Measurements from ENCODE around the gene MMP26.
"Not testable (repeated sequence)": the region's sequence is repeated elsewhere in the genome, so short reads cannot be mapped to it uniquely, and the experiment has no call there.

The MMP26 gene

DNA sequence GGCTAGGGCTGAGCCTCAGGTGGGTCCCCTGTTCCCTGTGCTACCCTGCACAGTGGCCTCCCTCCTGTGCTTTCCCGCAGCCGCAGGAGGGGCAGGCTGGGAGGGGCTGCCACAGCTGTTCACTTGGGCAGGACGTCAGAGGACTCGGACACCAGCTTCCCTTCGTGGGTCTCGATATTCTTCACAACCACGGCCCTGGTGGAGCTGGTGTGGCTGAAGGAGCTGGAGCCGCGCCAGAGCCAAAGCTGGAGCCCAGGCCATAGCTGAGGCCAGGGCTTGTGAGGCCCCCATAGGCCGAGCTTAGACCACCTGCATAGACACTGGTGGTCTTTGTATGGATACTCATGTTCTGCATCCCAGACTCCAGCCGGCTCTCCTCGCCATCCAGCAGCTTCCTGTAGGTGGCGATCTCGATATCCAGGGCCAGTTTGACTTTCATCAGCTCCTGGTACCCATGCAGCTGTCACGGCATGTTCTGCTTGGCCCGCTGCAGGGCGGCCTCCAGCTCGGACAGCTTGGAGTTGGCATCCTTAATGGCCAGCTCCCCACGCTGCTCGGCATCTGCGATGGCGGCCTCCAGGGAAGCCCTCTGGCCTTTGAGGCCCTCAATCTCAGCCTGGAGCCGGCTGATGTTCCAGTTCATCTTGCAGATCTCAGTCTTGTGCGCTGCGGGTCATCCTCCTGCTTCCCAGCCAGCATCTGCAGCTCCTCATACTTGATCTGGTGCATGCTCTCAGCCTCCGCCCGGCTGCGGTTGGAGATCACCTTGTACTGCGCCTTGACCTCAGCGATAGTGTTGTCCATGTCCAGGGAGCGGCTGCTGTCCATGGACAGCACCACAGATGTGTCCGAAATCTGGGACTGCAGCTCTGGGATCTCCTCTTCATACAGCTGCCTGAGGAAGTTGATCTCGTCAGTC lies 18.3 kb downstream of the MMP26 start:
- H3K4me1 ChIP-seq (ENCODE audit: control insufficient read depth in 5 of 5, insufficient read depth in 5 of 5, low read length in 5 of 5); H3K27ac ChIP-seq (ENCODE audit: low read depth, low read length); H3K4me3 ChIP-seq (ENCODE audit: low read depth in 1 of 5, low read length in 5 of 5); H3K27me3 ChIP-seq (ENCODE audit: control insufficient read depth in 5 of 5, insufficient read depth in 4 of 5, low read length in 5 of 5); H3K9ac ChIP-seq (ENCODE audit: low read length in 5 of 5); H3K9me3 ChIP-seq (ENCODE audit: control insufficient read depth in 5 of 5, low read length in 5 of 5); H3K36me3 ChIP-seq (ENCODE audit: control insufficient read depth in 5 of 5, insufficient read depth in 5 of 5, low read length in 5 of 5): not testable (repeated sequence)

DNA sequence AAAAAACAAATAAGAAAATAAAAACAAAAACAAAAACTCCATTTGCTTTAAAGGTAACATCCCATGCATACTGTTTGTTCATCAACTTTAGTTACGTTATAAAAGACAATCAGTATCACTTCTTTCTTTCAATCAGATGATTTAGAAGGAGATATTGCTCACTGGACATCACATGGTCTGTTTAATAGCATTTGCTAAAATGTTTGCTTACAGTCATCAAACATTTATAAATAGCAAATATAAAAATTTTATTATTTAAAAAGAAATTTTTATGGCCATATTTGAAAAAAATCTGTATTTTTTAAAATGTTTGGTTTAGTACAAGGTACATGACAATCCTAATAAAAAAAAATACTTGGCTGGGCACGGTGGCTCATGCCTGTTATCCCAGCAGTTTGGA lies 22.6 kb downstream of the MMP26 start:
- no peaks in the 10 kb centered on the region for H3K9me3 ChIP-seq (ENCODE audit: control insufficient read depth in 5 of 5, low read length in 5 of 5)
- no peak overlapping the region for H3K9ac ChIP-seq (ENCODE audit: low read length in 5 of 5)
- no peak overlapping the region for H3K4me3 ChIP-seq (ENCODE audit: low read depth in 1 of 5, low read length in 5 of 5)
- no peaks in the 10 kb centered on the region for H3K36me3 ChIP-seq (ENCODE audit: control insufficient read depth in 5 of 5, insufficient read depth in 5 of 5, low read length in 5 of 5)
- H3K4me1 ChIP-seq (ENCODE audit: control insufficient read depth in 5 of 5, insufficient read depth in 5 of 5, low read length in 5 of 5): no peaks in the 10 kb centered on the region
- no peaks in the 10 kb centered on the region for H3K27me3 ChIP-seq (ENCODE audit: control insufficient read depth in 5 of 5, insufficient read depth in 4 of 5, low read length in 5 of 5)
- H3K27ac ChIP-seq (ENCODE audit: low read depth, low read length): no peak overlapping the region

- Histone ChIP-seq H3K4me1 (ENCODE audit: control insufficient read depth in 5 of 5, insufficient read depth in 5 of 5, low read length in 5 of 5) (no peaks in the 10 kb centered on the region), H3K4me3 (ENCODE audit: low read depth in 1 of 5, low read length in 5 of 5) (no peak overlapping the region), H3K27ac (ENCODE audit: low read depth, low read length) (no peak overlapping the region), H3K36me3 (ENCODE audit: control insufficient read depth in 5 of 5, insufficient read depth in 5 of 5, low read length in 5 of 5) (no peaks in the 10 kb centered on the region), H3K9me3 (ENCODE audit: control insufficient read depth in 5 of 5, low read length in 5 of 5) (no peaks in the 10 kb centered on the region), H3K9ac (ENCODE audit: low read length in 5 of 5) (no peak overlapping the region), H3K27me3 (ENCODE audit: control insufficient read depth in 5 of 5, insufficient read depth in 4 of 5, low read length in 5 of 5) (no peaks in the 10 kb centered on the region)
These were observed 36.2 kb downstream of the MMP26 start for GRCh38 chr11:4740735-4741134.

DNA sequence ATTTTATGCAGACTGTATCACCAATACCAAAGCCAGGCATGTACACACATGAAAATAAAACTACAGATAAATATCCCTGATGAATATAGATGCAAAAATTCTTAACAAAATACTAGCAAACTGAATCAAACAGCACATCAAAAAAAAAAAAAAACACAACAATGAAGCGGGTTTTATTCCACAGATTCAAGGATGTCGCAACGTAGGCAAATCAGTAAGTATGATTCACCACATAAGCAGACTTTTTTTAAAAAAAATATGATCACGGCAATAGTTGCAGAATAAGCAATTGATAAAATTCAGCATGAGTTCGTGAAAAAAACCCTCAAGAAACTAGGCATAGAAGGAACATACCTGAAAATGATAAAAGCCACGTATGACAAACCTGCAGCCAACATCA lies 43.9 kb downstream of the MMP26 start:
- no peak overlapping the region for H3K27ac ChIP-seq (ENCODE audit: low read depth, low read length)
- no peak overlapping the region for H3K4me3 ChIP-seq (ENCODE audit: low read depth in 1 of 5, low read length in 5 of 5)
- H3K9ac ChIP-seq (ENCODE audit: low read length in 5 of 5): no peak overlapping the region
- no peaks in the 10 kb centered on the region for H3K9me3 ChIP-seq (ENCODE audit: control insufficient read depth in 5 of 5, low read length in 5 of 5)
- no peaks in the 10 kb centered on the region for H3K4me1 ChIP-seq (ENCODE audit: control insufficient read depth in 5 of 5, insufficient read depth in 5 of 5, low read length in 5 of 5)
- no peaks in the 10 kb centered on the region for H3K36me3 ChIP-seq (ENCODE audit: control insufficient read depth in 5 of 5, insufficient read depth in 5 of 5, low read length in 5 of 5)
- H3K27me3 ChIP-seq (ENCODE audit: control insufficient read depth in 5 of 5, insufficient read depth in 4 of 5, low read length in 5 of 5): no peaks in the 10 kb centered on the region

- Histone ChIP-seq H3K9ac (ENCODE audit: low read length in 5 of 5) (no peak overlapping the region), H3K36me3 (ENCODE audit: control insufficient read depth in 5 of 5, insufficient read depth in 5 of 5, low read length in 5 of 5) (no peaks in the 10 kb centered on the region), H3K9me3 (ENCODE audit: control insufficient read depth in 5 of 5, low read length in 5 of 5) (no peaks in the 10 kb centered on the region), H3K27me3 (ENCODE audit: control insufficient read depth in 5 of 5, insufficient read depth in 4 of 5, low read length in 5 of 5) (no peaks in the 10 kb centered on the region), H3K4me3 (ENCODE audit: low read depth in 1 of 5, low read length in 5 of 5) (no peak overlapping the region), H3K27ac (ENCODE audit: low read depth, low read length) (no peak overlapping the region), H3K4me1 (ENCODE audit: control insufficient read depth in 5 of 5, insufficient read depth in 5 of 5, low read length in 5 of 5) (no peaks in the 10 kb centered on the region)
These were observed 46.6 kb downstream of the MMP26 start for GRCh38 chr11:4751201-4751600.
